Measurements from ENCODE around the gene GPATCH2. TPM values are rescaled to one million over a fixed set of nuclear protein-coding genes. Genes with fewer than 3 reads are reported as not detected.

The GPATCH2 gene
- total RNA-seq, 1 donor from 2014 or later: 13.0 TPM

GRCh38 chr1:217617126-217617525 lies 13.8 kb downstream of the GPATCH2 start:
- DNase-seq (ENCODE audit: low read depth): no peak
- H3K4me3 ChIP-seq (ENCODE audit: low read depth, low read length): no peak overlapping the region
- TF ChIP-seq CTCF (conservative IDR thresholded peaks at IDR 0.05; ENCODE audit: low read depth, low read length): no peak

GRCh38 chr1:217614200-217614712 lies 16.6 kb downstream of the GPATCH2 start:
- no peak overlapping the region for H3K4me3 ChIP-seq (ENCODE audit: low read depth, low read length)
- no peak for DNase-seq (ENCODE audit: low read depth)
- TF ChIP-seq CTCF (conservative IDR thresholded peaks at IDR 0.05; ENCODE audit: low read depth, low read length): no peak

- no peak overlapping the region for H3K4me3 ChIP-seq (ENCODE audit: low read depth, low read length)
- TF ChIP-seq CTCF (conservative IDR thresholded peaks at IDR 0.05; ENCODE audit: low read depth, low read length): no peak
- no peak for DNase-seq (ENCODE audit: low read depth)
These were observed 25.5 kb downstream of the GPATCH2 start for GRCh38 chr1:217605390-217605789.

GRCh38 chr1:217602380-217602779 lies 28.5 kb downstream of the GPATCH2 start:
- H3K4me3 ChIP-seq (ENCODE audit: low read depth, low read length): no peak overlapping the region
- no peak for DNase-seq (ENCODE audit: low read depth)
- TF ChIP-seq CTCF (conservative IDR thresholded peaks at IDR 0.05; ENCODE audit: low read depth, low read length): no peak

GRCh38 chr1:217599154-217599553 lies 31.7 kb downstream of the GPATCH2 start:
- DNase-seq (ENCODE audit: low read depth): no peak
- no peak overlapping the region for H3K4me3 ChIP-seq (ENCODE audit: low read depth, low read length)
- TF ChIP-seq CTCF (conservative IDR thresholded peaks at IDR 0.05; ENCODE audit: low read depth, low read length): no peak

GRCh38 chr1:217590598-217590997 lies 40.3 kb downstream of the GPATCH2 start:
- DNase-seq (ENCODE audit: low read depth): no peak
- no peak overlapping the region for H3K4me3 ChIP-seq (ENCODE audit: low read depth, low read length)
- TF ChIP-seq CTCF (conservative IDR thresholded peaks at IDR 0.05; ENCODE audit: low read depth, low read length): peak; percentile 20

GRCh38 chr1:217586586-217586985 lies 44.3 kb downstream of the GPATCH2 start:
- DNase-seq (ENCODE audit: low read depth): no peak
- H3K4me3 ChIP-seq (ENCODE audit: low read depth, low read length): no peak overlapping the region
- TF ChIP-seq CTCF (conservative IDR thresholded peaks at IDR 0.05; ENCODE audit: low read depth, low read length): no peak
